GM12873 (cell line): ENCODE measurements around the gene ZNF672.

Experiments used
- TF ChIP-seq, protein P1 (sequence below): IDR thresholded peaks from 2 replicates; pipeline ENCODE4 v1.5.1; 2012; ENCODE audit warnings: low read depth, mild to moderate bottlenecking, moderate library complexity, low read length, control low read depth; ENCODE audit not compliant: insufficient read depth; ENCODE audit errors: missing control alignments

ZNF672 gene

DNA sequence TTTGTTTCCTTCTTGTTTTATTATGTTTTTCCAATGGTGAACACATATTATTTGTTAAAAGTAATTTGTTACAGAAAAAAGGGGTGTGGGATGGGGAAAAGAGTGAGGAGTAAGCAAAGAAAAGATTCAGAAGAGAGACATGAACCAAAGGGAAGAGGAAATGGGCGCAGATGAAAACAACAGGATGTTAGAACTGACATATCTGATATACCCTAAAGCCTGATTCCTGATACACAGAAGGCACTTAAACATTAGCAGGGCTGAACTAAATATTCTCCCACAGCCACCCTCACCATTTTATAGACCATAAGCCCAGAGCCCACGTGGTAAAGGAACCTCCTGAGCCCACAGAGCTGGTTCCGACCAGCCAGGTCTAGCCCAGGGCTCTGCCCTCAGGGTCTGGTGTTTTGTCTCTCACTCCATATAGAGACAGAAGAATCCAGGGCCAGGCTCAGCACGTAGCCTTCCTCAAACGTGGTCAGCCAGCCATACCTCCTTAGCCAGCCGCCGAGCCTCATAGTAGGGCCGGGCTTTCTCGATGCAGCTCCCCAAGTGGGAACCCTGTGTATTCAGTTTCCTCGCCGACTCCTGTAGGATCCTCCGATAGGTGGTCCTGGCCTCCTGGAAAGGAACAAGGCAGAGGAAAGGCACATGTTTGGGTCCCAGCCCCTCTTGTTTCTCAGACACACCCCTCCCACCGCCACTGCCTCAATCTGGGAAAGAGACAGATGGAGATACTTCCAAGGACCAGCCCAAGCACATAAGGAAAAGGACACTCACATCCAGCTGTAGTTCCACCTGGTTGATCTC lies 21.8 kb upstream of the ZNF672 start:
- TF ChIP-seq, protein P1, sequence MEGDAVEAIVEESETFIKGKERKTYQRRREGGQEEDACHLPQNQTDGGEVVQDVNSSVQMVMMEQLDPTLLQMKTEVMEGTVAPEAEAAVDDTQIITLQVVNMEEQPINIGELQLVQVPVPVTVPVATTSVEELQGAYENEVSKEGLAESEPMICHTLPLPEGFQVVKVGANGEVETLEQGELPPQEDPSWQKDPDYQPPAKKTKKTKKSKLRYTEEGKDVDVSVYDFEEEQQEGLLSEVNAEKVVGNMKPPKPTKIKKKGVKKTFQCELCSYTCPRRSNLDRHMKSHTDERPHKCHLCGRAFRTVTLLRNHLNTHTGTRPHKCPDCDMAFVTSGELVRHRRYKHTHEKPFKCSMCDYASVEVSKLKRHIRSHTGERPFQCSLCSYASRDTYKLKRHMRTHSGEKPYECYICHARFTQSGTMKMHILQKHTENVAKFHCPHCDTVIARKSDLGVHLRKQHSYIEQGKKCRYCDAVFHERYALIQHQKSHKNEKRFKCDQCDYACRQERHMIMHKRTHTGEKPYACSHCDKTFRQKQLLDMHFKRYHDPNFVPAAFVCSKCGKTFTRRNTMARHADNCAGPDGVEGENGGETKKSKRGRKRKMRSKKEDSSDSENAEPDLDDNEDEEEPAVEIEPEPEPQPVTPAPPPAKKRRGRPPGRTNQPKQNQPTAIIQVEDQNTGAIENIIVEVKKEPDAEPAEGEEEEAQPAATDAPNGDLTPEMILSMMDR: no peak

- TF ChIP-seq, protein P1: no peak
Observed at GRCh38 chr1:248817065-248817464, 21.0 kb upstream of the ZNF672 start.

DNA sequence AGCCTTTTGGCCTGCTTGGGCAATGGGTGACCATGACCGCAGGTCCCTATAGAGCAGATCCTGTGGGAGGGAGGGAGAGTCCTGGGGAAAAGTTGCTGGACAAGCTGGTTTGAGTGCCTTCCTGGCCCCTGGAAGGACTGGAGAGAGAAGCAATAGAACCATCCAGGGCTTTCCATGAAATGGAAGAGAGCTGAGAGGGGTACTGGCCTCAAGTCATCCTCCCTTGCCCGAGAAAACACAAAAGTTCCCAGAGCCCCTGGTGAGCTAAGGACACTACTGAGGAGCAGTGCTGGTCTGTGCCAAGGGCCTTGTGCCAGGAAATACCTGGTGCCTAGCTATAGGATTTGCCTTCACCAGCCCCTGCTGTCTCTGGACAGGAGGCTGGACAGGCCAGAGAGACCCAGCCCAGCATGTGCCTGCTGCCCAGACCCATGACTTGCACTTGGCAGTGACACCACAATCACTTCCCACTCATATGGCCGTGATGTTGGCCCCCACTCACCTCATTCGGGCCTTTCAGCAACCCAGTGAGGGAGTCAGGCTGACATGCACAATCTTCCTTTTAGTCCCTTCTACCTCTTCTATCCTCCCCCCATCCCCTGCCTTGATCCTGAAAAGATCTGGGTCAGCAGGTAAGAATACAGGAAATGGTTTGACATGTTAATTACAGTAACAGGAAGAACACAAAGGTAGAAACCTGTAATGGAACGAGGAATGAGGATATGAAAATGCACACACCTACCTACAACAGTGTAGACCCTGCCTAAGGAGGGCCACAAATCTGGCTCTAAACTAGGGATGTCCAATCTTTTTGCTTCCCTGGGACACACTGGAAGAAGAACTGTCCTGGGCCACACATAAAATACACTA lies 19.3 kb upstream of the ZNF672 start:
- TF ChIP-seq, protein P1: no peak

DNA sequence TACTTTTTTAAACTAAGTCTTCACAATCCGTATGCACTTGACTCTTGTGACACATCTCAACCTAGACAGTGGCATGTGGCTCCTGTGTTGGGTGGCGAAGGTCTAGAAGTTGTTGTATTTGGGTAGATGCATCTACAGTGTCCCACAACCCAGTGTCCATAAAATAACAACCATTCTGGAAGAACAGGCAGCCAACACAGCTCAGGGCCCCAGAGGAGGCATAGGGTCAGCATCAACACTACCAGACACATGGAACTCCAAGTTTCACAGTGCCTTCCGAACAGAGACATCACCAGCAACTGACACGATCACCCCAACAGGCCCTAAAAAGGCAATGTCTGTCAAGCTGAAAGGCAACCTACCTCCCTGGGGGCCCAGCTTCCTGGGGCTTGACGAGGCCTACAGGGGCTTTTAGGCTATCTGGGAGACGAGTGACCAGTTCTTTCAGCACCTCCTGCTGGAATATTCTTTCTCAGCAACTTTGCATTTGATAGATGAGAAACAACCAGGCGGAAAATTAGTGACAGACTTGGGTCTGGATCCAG lies 17.9 kb upstream of the ZNF672 start:
- TF ChIP-seq, protein P1: no peak

DNA sequence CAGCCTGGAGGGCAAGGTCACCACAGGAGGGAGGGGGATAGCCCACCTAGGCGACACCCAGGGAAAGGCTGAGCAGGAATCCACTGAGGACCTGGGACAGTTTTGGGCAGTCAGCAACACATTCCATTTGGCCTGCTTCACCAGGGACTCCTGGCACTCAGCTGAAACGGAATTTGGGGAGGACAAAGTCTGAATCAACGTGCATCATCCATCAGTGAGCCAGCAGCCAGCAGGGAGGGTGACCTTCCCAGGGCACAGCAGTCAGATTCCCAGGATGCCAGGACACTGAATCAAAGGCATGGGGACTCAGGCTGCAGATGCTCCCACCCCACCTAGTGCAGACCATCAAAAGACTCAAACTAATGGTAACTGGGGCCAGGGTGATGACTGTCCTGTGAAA lies 16.9 kb upstream of the ZNF672 start:
- TF ChIP-seq, protein P1: no peak

GRCh38 chr1:248821641-248822040 lies 16.4 kb upstream of the ZNF672 start:
- TF ChIP-seq, protein P1: no peak
